GM18511 (cell line): ENCODE data around the gene CEBPG.

Experiments
- ATAC-seq: cut with Tn5 transposase; IDR thresholded peaks from one replicate; pipeline ENCODE4 v1.9.1; 2021; ENCODE audit warnings: mild to moderate bottlenecking, moderate library complexity; ENCODE audit not compliant: unreplicated experiment

Gene CEBPG

GRCh38 chr19:33381101-33381500 lies 7.6 kb downstream of the CEBPG start:
- ATAC-seq: no peak

GRCh38 chr19:33382006-33382405 lies 8.5 kb downstream of the CEBPG start:
- no peak for ATAC-seq

DNA sequence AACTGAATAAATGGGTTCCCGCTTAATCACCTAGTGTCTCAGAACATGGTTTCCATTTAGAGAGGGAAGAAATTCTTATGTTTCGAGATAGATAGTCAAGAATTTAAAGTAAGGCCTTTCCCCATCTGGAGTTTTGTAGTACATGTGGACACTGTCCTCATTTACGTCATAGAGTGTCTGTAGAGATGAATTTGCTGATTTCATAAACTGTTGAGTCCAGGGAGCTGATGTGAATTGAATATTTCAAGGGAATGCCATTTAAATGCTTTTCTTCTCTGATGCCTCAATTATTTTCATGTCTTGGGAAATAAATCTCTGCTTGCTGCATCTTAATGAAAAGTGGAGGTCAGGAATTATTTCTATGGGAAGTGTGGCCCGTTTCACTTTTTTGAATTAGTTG lies 9.5 kb downstream of the CEBPG start:
- ATAC-seq: no peak

- ATAC-seq: no peak
These were observed 10.3 kb downstream of the CEBPG start for GRCh38 chr19:33383720-33384292.

GRCh38 chr19:33384983-33385382 lies 11.5 kb downstream of the CEBPG start:
- ATAC-seq: no peak

- no peak for ATAC-seq
These were observed 12.4 kb downstream of the CEBPG start for GRCh38 chr19:33385956-33386355.

DNA sequence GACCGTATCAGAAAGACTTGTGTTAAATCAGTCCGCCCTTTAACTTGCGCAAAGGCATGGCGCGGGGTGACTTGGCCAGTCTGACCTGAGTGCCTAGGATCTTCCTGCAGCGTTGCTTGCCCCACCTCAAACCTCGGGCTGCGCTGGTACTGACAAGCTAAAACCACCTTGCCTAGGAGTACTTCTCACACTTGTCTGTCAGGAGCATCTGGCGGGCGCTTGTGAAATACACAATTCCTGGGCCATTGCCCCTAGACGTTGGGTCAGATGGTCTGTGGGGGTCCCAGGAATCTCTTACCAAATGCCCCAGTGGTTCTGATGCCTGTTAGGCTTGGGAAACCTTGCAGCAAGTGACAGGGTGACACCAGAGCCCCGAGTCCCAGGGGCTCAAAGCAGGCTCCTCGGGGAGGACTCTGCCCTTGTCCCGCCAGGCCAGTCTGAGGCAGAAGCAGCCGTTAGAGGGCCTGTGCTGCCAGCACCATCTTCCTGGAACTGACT lies 12.9 kb downstream of the CEBPG start:
- ATAC-seq: no peak

DNA sequence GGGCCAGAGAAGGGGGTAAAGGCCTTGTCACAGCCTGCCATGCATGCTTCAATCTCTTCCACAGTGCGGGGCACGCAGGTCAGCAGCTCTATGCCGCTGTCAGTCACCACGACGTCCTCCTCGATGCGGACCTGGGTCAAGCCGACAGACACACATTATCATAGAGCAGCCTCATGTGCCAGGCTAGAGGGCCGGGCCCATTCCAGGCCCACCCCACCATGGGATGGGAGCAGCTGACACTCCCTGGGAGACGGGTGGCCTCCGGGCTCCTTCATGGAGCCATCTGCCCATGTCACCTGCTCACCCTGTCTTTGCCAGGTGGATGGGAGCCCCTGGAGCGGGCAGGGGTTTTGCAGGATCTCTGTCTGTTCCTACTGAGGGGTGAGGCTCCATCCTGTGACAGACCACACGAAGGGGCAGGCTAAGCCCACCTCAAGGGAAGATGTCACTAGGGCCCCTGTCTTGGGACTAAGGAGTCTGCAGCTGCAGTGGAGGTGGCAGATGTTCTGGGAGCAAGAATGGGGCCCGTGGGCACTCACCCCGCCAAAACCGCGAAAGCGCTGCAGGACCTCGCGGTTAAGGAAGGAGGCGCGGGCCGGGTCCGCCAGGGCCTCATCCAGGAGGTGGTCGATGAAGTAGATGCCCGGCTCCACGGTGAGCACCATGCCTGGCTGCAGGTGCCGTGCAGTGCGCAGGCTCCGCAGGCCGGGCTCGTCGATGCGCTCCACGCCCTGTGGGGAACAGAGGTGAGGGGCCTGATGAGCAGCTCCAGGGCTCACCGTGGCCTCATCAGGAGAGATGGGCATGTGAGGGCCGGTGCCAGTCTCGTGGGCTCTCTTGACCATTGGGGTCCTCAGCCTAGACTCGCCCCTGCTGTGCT lies 14.1 kb downstream of the CEBPG start:
- ATAC-seq: no peak

DNA sequence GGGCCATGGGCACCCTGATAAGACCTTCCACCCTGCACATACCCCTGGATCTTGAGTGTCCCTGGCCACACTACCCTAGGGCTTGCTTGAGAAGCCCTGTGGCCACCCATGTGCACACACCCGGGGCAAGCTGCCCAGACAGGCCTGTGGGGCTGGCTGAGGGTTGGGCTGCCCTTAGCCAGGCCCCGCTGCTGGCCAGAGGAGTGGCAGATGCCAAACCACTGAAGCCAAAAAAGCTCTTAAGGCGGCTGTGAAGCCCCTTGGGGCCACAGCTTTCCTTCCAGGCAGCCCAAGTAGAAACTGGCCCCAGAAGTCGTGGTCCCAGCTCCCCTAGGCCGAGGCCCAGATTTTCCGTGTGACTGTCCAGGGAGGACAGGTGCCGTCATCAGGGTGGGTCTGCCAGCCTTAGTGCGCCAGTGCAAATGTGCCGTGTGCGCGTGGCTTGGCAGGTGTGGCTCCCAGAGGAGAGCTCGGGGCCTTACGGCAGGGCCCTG lies 14.8 kb downstream of the CEBPG start:
- ATAC-seq: no peak

DNA sequence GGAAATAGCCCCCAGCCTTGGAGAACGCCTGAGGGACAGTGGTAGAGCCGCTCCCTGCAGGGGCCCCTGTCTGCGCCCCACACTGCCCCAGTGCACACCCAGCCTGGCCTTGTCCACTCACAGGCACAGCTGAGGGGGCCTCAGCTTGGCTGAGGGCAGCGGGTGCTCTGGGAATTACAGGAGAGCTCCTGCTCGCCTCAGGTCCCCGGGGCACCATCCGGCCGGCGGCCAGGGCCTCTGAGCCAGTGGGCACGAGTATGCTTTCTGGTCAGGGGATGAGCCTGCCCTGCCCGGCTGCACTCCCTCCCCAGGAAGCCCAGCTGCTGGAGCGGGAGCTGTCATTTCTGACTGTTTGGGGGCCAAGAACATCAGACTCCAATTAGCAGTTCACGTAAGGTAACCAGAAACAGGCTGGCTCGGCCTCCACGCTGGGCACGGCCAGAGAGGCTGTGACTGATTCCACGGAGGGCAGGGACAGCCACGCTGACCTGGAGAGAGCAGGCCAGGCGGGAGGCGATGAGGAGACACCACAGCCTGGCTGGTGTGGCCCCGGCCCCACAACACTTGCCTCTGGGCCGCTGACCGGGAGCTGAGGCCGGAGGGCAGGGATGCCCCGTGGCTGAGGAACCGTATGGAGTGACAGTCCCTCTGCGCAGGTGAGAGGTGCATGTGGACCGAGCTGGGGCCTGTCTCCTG lies 15.4 kb downstream of the CEBPG start:
- ATAC-seq: no peak

- ATAC-seq: no peak
These were observed 16.1 kb downstream of the CEBPG start for GRCh38 chr19:33389421-33390100.

DNA sequence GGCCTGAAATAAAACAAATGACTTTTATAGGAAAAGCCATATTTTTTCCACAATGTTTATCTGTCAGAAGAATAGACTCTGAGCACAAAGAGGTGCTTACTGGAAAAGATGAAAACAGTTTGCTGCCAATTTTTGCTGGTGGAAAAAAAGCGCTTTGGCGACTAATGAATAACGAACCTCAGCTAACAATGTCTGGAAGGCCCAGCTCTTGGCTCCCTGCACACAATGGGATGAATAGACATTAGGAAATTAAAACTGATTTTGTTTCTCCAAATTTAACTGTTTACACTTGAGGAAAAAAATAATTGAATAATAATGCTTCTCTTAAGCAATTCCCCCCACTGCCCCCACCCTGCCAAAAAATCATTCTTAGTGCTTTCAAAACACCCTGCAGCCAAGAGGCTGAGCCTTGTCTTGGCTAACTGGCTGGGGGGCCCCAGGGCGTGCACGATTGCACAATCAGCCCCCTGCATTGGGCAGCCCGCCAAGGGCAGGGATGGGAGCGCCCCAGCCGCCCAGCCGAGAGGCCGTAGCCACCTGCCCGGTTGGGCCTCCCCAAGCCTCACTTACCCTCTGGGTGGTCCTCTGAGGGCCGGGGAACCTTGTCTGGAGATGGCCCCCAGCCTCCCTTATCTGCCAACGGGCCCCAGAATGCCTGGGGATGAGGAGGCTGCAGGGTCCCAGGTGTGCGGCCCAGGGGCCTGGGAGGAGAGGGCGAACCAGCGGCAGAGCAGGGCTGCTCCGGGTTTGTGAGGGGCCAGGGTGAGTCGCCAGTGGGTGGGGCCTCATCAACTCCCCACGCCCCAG lies 16.8 kb downstream of the CEBPG start:
- ATAC-seq: no peak

GRCh38 chr19:33390908-33391630 lies 17.6 kb downstream of the CEBPG start:
- no peak for ATAC-seq

DNA sequence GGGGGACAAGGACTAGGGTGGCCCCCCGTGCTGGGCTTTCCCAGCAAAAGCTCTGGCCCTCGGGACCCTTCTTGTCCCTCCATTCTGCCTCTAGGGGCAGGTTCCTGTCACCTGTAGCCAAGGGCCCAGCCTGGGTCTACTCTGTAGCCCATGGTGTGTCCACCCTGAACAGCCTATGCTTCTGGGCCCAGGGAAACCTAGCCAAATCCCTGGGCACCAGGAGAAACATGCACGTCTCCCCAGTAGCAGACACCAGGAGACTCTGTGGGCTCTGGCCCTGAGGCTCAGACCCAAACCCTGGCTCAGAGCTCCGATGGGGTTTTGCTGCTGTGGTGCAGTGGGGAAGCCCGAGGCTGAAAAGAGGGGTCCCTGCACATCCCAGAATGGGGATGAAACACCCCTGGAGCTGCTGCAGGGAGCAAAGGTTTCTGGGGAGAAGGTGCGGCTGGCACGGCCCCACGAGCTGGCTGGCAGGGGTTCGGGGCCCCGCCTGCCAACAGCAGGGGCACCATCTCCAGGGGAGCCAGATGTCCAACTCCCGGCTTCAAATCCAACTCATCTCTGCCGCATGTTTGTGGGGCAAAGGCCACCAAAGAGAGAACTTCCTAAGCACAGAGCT lies 18.2 kb downstream of the CEBPG start:
- no peak for ATAC-seq

DNA sequence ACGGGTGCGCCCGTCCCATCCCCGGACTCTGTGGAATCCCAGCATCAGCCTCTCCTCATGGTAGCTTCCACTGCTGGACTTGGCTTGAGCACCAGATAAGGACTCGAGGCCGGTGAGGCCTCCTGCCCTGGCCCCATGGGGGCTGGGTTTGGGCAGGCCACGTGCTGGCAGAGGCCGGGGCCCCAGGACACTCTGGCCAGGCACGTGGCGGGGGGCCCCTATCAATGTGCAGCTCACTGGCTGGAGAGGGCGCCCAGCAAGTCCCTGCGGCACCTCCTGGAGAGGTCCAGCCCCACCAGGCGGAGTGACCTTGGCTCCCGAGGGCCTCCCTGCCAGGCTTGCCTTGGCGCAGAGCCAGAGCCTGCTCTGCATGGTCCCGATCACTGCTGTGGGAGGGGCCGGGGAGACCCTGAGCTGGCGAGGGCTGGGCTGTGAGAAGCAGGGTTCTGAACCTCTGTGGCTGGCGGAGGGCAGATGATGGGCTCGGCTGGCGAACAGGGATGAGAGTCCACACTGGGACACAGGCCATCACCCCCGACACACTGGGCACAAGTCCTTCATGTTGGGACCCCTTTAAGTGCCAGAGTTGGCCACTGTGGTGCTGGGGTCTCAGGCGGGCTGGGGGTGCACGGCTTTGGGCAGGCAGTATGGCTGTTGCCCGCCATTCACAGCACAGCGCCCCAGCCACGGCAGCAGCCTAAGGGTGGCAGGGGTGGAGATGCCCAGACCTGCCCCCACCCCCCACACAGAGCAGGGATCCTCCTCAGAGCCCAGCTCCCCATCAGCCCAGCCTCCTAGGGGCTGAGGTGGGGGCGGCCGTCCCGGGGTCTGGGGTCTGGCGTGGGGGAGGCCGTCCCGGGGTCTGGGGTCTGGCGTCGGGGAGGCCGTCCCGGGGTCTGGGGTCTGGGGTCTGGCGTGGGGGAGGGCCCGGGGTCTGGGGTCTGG lies 19.1 kb downstream of the CEBPG start:
- ATAC-seq: no peak

- ATAC-seq: no peak
These were observed 19.9 kb downstream of the CEBPG start for GRCh38 chr19:33393286-33394005.

DNA sequence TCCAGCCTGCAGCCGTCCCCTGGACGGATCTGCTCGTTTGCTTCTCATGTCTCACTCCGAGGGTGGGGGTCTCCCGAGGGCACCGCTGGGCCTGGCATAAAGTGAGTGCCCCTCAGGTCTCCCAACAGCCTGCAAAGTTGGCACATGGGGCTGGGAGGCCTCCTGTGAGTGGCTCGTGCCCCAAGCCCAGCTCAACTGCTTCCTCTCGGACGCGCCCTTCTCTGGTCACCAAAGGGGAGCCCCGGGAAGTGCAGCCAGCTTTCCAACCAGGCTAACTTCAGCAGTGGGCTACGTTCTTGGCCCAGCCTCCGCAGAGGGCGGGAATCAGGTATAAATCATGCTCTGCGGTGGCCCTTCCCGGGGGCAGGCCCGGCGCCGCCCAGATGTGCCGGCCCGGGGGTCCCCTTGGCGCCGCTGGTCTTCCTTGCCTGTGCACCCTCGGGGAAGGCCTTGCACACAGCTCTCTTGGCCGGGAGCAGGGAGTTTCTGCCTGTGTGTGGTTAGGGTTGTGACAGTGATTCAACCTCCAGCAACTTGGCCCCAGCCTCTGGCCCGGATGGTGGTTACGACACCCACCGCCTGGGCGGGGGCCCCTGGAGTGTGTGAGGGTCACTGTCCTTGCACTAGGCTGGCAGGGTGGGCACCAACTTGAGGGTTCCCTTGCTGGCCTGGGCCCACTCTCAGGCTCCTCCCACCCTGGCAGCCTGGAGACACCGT lies 20.7 kb downstream of the CEBPG start:
- ATAC-seq: no peak
